HG02885 (cell line): ENCODE data around the gene C4orf54.

Experiments
- ATAC-seq: cut with Tn5 transposase; IDR thresholded peaks from one replicate; pipeline ENCODE4 v1.9.1; 2021; ENCODE audit warnings: mild to moderate bottlenecking; ENCODE audit not compliant: unreplicated experiment, poor library complexity

C4orf54 gene

DNA sequence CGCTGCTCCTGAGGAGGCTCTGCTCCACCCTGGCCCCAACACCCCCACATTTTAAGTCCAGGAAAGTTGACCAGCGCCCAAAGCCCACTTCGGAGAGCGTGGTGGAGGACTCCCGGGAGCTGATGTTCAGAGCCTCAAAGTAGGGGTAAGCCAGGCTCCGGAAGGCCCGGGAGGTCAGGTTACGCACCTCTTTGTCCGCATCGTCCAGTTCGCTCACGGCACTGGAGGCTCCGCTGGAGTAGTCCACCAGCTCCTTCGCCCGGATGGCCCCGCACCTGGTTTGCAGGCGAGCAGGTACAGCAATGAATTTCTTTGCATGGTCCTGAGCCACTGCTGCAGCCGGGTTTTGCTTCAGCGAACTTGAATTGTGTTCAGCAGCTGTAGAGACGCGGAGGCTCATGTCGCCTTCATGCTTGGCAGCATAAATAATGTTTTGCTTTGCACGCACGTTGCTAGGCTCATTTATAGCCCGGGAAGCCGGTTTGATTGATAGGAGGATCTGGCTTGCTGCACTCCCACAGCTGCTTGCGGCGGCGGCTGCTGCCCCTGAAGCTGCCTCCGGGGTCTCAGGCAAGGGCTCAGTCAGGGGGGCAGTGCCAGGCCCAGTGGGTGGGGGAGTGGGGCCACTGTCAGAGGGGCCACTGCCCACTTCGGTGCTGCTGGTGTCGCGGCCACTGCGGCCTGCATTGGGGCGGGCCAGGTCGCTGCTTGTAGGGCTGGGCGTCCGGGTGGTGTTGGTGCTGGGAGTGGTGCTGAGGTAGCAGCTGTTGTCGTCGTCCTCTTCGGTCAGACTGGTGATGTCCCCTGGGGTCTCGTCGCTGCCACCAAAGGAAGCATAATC lies 4.8 kb downstream of the C4orf54 start:
- no peak for ATAC-seq

DNA sequence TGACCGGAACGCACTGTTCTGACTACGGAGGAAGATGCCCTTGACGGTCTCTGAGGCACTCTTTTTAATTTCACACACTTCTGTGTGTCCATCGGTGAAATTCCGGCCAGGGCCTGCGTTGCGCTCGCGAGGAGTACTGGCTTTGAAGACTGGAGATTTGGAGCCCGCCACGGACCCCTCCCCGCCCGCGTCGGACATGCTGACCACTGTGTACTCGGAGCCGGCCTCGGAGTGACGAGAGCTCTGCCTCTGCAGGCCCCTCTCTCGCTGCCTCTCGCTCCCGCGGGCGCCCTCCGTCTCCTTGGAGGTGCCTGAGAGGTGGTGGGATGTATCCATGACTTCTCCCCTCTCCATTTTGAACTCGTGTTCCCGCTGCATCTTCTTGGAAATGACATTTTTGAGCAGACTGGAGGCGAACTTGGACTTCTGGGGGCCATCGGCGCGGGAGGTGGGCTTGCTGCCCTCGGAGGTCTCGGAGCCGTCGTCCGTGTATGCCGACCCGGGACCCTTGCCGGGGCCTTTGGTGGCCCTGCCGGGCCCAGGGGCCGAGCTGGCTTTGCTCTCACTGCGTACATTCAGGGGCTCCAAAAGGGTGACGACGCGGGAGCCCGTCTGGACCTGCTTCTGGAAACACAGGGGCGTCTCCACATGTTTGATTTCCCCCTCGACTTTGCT lies 5.7 kb downstream of the C4orf54 start:
- no peak for ATAC-seq

DNA sequence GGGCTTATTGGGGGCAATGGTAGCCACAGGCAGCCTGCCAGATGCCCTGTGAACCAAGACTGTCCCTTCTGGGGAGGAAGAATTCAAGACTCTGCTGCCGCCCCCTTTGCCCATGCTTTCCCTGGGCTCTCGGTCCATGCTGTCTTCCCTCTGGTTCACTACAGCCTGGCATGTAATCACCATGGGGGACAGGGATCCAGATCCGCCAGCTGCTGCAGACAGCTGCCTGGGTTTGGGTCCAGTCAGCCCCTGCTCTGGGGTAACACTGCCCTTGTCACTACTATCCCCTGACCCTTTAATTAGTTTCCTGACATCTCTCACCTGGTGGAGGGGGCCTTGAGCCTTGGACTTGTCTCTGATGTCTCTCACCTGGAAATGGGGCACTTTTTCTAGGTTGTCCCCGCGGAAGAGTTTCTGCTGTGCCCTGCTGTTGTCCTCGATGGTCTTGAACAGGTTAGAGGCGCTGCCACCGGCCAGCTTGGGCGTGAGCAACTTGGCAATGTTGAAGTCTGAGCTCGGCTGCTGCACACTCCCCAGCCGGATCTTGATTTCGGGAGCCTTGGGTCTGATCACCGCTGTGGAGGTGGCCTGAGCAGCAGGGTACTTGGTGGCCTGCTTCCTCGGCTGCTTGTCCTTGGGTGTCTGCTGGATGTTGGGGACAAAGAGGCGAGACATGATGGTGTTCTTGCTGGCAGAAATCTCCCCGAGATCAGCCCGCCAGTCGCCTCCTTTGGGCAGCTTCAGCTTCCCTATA lies 6.4 kb downstream of the C4orf54 start:
- ATAC-seq, result no peak

DNA sequence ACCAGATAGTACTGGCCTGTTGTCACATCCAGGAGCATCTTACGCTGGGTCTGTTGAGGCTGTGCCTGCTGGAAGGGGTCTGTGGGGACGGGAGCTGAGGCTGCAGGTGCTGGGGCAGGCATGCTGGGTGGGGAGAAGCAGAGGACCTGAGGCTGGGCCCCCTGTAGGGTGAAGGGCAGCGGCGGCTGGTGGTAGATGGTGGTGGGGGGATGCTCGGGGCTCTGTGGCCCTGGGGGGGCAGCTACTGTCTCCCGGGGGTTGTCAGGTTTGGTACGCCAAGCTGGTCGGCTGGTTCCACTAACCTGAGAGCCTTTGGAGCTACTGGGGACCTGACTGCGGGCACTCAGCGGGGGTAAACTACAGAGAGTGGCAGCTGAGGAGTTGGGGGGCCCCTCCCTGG lies 7.8 kb downstream of the C4orf54 start:
- ATAC-seq, result no peak

DNA sequence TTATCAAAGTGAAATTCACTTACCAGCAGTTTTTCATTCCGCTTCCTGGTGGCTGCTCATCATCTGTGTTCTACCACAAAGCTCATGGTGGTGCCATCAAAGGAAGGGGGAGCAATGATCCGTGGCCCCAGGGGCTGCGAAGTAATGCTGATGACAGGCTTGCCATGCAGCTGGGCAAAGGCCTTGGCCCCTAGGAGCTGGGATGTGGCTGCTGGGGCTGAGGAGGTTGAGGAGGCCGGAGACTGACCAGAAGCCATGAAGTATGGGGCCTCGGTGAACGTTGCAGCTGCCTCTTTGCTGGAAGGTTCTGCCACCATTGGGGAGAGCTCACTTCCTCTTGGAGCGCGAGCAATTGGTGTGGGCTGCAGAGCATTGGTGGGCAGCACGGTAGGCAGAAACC lies 8.4 kb downstream of the C4orf54 start:
- ATAC-seq, result no peak

DNA sequence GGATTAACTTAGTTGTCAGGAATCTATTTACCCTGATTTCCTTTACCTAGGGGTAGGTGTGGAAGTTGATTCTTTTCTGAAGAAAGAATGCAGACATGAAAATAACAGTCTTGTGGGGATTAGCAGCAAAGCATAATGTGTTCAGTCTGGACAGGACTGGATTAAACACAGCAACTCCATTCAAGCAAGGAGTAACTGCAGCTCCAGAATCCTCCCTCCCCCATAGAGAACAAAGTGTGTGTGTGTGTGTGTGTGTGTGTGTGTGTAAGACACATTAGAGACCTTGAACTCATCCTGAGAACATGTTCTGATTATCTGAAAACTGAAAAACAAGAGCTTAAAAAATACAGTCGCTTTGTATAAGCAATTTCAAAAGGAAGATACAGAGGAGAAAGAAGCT lies 9.3 kb downstream of the C4orf54 start:
- ATAC-seq, result no peak

DNA sequence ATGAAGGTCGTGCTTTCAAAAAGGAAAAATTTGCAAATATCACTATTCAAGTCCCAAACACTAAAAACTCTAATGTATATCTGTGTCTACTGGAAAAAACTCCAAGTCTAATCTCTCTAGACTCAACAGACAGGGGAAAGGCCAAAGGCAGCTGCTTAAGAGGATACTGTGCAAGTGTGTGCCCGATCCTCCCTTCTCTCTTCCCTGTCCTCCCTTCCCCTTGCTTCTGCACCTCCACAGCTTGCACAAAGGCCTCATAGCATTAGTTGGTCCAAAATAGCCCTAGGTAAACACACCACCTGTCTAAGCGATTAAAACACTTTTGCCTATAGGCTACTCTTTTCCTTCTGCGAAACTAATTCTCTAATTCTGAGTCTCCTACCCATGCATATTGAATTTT lies 10.6 kb downstream of the C4orf54 start:
- ATAC-seq, result no peak

DNA sequence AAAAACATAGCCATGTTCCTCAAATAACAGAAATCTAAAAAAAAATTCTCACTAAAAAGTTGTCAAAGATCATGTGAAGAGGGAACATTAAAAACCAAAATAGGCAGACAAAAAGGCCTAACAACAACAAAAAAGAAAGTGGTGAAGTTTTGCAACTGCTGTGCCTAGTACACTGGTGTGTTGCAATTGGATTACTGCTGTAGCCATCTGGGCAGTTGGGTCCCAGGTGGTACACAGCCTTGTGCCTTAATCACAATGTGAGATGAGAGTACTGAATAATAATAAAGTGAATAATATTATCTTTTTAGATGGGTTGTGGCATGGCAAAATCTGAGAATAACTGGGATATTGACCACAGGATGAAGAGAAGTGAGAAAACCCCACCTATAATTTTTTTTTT lies 12.0 kb downstream of the C4orf54 start:
- ATAC-seq, result no peak

DNA sequence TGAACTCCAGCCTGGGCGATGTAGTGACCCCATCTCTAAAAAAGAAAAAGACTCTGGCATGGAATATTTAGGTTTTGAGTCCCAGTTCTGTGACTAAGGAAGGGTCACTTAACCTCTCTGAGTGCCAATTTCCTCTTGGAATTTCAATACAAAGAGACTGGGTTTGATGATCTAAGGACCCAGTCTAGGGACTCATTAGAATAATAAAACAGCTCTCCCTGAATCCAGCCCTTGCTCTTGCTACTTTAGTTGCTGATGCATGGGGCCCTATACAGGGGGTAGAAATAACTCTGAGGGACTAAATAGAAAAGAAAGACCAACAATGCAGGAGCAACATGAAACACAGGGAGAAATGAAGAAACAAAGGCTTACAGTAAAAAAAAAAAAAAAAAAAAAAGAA lies 12.6 kb downstream of the C4orf54 start:
- ATAC-seq, result no peak

DNA sequence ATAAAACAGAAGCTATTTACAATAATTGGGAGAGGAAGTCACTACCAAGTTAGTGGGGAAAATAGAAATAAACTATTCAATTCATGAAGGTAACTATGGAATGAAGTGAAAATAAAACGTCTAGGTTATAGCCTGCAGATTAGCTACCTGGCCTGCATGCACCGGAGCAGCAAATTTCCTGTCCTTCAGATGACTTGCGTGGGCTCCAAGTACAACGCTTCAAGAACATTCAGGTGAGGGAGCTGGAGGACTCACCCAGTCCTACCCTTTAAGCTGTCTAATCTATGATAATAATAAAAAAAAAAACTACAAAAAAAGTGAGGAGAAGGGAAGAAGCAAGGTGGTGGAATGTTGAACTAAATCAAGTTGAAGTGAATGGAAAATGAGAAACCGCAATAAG lies 13.2 kb downstream of the C4orf54 start:
- ATAC-seq, result no peak

DNA sequence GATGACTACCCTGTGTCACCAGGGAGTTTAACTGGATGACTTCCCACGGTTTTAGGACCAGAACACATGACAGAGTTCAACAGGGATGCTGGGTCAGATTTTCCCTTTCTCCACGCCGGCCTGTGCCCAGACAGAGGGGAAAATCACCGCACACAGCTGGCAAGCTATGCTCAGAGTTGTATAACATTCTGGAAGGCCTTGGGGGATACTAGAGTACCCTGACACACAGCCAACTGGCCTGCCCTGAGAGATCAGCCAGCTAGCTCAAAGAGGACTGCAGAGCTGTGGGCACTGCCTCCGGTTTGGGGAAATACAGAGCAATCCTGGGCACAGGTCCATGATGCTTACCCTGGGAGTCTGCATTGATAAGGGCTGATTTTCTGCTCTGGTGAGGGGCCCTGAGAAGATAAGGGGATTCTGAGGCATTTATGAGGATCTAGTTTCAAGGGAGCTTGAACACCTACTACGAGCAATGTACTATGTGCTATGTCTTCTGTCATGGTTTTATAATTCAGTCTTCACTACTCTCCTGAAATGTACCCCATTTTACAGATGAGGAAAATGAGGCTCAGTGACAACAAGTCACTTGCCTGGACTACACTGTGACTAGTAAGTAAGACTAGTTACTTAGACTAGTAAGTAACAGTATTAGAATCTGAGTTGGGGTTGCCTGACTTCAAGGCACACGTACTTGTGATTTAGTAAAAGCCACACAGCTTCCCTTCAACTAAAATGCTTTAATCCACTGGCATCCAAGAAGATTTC lies 14.7 kb downstream of the C4orf54 start:
- ATAC-seq, result no peak

DNA sequence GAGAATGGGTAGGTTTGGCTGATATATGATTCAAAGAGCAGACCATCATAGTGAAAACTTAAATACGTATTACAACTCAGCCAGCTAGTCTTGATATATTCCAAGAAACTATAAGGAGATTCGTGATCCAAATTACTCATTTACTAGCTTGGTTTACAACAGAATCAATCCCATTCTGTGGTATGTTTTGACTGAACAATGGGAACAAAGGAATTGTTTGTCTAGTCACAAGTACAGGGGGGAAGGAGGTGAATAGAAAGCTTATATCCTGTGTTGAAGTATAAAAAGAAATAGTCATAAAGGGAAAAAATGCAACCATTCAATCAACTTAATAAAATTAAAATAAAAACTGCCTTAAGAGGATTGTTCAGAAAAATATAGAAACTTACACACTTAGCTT lies 17.0 kb downstream of the C4orf54 start:
- ATAC-seq, result no peak

DNA sequence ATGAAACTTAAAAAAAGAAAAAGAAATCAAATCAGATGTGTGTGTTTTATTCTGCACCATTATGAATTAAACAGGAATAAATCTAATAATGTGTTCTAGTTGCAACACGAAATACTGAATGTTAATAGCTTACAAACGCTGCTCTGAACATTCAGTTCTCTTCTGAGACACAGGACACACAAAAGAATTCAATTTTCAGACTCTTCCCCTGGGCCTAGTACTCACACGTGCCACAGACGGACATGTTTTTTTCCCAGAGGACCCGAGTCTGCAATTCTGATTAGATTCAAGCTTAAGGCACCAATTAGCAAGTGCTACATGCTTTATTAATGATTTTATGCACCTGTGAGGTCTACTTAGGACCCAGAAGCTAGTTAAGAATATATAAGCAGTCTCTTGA lies 20.5 kb downstream of the C4orf54 start:
- ATAC-seq, result no peak

DNA sequence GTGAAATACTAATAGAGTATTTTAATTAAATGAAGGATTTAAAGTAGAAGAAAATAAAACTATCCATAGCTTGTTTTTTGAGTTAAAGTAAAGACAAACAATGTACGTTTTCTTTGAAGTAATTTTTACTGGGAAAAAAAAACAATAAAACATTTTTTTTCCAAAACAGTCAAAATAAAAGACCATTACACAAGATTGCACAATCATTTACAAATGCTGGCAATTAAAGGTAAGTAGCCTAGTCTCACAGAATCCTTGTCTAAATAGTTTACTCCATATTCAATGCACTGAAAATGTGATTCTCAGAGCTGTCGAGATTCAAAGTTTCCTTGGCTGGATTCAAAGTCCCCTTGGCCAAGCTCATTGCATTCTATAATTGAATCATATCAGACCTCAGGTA lies 21.2 kb downstream of the C4orf54 start:
- no peak for ATAC-seq

DNA sequence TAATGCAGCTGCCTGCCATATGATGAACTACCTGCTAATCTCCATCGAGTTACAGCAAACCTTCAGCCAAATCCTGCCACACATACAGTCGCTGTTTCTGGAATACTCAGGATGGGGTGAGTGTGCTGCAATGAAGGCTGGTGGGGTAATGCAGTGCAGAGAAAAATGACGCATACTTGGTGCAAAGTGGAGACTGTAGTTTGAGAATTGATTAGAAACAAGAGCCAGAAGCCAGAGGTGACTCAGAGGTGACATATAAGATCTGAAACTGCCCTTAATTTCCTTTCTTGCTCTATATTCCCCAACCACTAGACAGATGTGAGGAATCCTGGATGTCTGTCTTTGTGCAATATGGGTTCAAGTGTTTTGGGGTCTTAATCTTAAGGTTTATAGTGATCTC lies 22.0 kb downstream of the C4orf54 start:
- ATAC-seq, result peak; percentile 83

DNA sequence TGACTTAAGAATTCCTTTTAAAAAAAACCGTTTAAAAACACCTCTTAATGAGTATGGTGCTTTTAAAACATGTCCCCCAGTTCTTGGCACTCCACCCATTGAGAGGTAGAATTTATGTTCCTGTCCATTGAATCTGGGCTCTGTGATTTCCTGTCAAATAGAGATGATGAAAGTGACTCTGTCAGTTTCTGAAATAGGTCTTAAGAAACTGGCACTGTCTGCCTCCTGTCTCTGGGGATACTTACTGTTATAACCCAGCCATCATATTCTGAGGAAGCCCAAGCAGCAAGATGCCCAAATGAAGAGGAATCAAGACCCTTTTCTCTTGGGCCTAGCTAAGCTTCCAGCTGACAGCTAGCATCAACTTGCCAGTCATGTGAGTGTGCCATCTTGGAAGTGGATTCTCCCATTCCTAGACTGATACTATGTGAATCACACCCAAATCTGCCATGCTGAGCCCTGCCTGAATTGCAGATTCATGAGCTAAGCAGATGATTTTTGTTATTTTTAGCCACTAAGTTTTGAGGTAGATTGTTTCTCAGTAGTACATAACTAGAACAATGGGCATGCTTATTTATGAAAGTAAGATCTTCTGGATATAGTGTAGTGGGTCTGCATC lies 22.8 kb downstream of the C4orf54 start:
- ATAC-seq, result no peak

DNA sequence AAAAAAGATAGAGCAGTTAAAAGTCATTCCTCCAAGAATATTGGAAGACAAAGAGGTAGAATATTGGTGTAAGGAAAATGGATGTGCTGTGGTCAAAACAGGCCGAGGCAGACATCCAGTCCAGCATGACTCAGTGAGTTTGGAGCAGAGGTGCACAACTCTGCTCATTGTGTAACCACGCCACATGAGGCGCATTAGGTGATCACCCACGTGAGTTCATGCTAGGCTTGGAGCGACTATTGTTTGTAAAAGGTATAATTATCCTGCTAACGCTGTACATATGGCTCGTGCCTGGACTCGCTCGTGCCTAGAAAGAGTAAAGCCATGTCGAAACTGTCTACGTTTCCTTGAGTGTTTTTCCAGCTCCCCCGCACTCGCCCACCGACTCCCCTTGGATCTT lies 23.9 kb downstream of the C4orf54 start:
- no peak for ATAC-seq

DNA sequence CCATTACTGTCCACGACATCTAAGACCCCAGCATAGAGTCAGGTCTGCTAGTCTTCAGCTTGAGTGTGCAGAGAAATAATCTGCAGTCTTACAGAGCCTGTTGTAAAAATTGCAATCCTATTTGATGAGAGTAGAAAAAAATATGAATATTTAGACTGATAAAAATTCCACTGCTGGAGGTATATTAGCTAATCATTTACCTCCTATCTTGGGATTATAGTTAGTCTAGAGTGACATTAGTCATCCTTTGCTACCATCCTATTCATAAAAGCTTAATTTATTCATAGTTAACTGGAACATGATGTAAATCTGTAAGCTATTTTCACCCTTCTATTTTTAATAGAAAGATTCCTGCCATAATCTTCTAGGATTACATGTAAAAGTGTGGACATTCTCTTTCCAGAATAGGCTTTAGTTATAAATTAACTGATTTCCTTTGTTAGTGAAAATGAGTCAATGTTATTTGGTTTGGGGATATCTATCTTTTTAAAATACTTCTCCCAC lies 26.7 kb downstream of the C4orf54 start:
- ATAC-seq, result no peak

DNA sequence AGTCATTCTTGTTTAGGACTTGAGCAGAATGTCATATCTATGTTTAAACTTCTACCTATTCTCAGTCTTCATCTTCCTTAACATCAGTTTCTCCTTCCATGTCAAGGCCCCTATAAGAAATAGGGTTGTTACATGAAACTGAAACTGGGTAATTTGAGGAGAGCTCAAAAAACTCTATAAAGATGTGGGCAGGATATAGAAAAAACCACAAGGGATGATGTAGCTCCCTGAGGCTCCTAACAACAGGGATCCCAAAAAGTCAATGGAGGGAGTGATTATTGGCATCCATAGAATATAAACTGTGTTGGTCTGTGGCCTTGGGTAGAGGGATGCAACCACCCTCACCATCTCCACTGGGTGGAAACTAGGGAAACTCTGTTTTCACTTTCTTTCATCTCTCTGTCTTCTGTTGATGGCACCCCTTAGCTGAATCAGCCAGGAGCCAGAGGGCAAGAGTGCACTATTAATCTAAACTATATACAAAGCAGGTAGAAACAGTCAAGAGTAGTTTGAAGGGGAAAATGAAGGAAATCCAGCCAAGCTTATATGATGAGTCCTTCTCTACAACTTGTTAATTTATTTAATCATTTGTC lies 27.6 kb downstream of the C4orf54 start:
- ATAC-seq, result no peak

DNA sequence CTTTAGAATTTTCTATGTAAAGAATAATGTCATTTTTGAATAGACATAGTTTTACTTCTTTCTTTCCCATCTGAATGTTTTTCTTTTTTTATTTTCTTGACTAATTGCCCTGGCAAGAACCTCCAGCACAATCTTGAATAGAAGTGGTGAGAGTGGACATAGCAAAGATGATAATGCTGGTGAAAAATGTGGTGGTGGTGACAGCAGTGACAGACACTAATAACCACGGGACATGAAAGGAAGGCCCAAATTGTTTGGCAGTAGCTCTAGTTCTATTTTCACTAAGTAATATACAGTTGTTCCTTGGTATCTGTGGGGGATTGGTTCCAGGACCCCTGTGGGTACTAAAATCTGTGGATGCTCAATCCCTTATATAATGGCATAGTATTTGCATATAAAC lies 29.6 kb downstream of the C4orf54 start:
- ATAC-seq, result no peak
